Measurements from ENCODE around the gene B3GALT6.

B3GALT6 gene

DNA sequence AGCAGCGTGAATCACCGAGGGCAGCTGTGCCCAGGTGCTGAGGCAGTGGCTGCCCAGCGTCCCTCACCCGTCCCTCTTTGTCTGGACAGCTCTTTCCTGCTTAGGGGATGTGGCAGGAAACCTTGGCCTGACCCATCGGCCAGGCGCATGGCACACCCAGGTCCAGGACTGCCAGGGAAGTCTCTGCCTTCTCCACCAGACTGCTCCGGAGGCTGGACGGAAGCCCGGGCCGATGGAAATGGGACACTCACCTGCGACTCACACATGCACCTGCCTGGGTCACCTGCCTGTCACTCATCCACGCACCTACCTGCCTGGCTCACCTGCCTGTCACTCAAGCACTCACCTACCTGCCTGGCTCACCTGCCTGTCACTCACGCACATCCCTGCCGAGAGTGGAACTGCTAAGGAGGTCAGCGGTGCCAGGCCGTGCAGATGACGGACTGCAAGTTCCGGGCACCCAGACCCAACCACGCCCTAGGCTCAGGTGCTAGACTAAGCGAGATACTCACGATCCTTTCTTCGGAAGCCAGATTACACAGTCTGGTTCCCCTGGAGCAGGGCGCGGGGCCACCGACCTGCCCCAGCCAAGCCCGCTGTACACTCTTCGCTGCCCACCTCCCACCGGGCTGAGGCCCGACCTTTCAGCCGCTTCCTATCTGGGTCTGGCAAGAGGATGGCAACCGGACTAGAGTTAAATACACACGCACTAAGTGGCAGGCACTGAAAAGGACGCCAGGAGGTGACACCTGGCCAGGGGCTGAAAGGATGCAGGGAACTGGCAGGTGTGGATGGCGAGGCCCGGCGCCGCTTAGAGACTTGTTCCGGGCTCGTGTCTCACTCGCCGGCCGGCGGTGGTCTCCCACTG lies 40.5 kb downstream of the B3GALT6 start:
- TF ChIP-seq, protein P1, sequence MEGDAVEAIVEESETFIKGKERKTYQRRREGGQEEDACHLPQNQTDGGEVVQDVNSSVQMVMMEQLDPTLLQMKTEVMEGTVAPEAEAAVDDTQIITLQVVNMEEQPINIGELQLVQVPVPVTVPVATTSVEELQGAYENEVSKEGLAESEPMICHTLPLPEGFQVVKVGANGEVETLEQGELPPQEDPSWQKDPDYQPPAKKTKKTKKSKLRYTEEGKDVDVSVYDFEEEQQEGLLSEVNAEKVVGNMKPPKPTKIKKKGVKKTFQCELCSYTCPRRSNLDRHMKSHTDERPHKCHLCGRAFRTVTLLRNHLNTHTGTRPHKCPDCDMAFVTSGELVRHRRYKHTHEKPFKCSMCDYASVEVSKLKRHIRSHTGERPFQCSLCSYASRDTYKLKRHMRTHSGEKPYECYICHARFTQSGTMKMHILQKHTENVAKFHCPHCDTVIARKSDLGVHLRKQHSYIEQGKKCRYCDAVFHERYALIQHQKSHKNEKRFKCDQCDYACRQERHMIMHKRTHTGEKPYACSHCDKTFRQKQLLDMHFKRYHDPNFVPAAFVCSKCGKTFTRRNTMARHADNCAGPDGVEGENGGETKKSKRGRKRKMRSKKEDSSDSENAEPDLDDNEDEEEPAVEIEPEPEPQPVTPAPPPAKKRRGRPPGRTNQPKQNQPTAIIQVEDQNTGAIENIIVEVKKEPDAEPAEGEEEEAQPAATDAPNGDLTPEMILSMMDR (IDR thresholded peaks at IDR 0.05; ENCODE audit: low read depth, low read length, missing control alignments) = no peak
- H3K4me3 ChIP-seq (ENCODE audit: low read depth, low read length) = peak overlapping the region; percentile 99
- DNase-seq (ENCODE audit: low read depth) = no peak

DNA sequence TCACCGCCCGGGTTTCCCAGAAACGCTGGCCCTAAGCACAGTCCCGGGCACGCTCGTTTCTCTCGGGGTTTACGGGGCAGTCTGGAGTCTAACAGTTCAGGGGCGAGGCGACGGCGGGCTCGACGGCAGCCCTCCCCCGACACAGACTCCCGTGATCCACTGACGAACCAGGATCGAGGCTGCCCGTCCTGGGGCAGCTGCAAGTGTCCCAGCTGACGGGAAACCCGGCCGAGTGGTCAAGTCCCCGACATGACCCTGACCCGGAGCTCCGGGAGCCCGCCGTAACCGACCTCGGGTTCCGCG lies 41.1 kb downstream of the B3GALT6 start:
- TF ChIP-seq, protein P1 (IDR thresholded peaks at IDR 0.05; ENCODE audit: low read depth, low read length, missing control alignments) = no peak
- no peak for DNase-seq (ENCODE audit: low read depth)
- peak overlapping the region; percentile 99 for H3K4me3 ChIP-seq (ENCODE audit: low read depth, low read length)

DNA sequence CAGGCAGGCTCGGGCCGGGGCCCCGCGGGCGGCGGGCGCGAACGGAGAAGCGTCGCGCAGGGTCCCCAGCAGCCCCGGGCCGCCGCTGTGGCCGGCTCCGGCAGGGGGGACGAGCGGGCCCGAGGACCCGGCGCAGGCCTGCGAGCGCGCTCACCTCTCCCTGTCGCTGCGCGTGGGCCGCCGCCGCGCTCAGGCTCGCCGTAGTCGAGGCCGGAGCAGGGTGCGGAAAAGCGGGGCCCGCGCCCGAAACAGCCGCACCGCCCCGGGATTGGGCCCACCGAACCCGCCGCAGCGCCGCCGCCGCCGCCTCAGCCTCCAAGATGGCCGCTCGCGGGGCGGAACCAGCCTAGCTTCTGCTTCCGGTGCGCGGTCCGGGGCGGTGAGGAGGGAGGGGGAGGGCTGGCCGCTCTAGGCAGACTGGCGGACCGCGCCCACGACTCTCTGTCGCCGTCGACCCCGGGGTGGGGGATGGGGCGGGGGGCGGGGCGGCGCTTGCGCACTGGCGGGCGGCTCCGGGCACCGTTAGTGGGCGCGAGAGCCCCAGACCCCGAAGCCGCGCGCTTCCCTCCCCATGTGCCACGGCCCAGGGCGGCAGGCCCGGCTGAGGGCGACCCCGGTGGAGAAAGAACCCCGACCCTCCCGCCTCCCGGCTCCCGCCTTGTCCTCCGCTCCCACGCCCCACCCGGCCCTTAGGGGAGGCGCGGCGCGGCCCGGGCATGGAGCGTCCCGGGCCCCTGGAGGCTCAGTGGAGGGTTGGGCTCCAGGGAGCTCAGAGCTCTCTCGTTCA lies 41.7 kb downstream of the B3GALT6 start, which contains the start of gene UBE2J2:
Gene UBE2J2, minus strand, starts transcription at position 343 of the 787 bp plus-strand sequence. CDS start 5,862 bp downstream, outside the sequence.
- DNase-seq (ENCODE audit: low read depth) = peak; percentile 70
- peak within 1 kb of the TSS; percentile 99 for H3K4me3 ChIP-seq (ENCODE audit: low read depth, low read length)
- TF ChIP-seq, protein P1 (IDR thresholded peaks at IDR 0.05; ENCODE audit: low read depth, low read length, missing control alignments) = no peak

DNA sequence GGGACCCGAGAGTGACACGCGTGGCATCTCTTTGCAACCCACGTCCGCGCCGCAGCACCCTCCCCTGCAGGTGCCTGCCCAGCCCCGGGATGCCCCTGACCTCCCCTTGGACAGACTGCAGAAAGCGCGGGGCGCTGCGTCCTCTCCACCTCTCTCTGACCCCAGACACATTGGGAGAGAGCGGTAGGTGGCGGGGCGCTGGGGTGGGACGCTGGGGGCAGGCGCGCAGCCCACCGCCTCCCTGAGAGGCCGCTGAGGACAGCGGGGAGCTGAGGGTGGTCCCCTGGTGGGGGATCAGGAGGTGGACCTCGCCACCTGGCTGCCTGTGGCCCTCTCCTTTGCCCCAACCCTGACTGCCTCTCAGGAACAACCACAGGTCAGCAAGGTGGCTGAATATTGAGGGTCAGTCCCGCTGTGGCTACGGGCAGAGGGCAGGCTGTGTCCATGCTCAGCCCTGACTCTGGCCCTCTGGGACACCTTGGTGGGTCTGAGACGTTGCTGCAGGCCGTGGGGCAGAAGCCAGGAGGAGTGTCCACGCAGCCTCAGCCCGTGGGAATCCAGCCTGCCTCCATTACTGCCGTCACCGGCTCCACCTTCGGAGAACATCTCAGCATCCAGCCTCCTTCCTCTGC lies 42.4 kb downstream of the B3GALT6 start:
- TF ChIP-seq, protein P1 (IDR thresholded peaks at IDR 0.05; ENCODE audit: low read depth, low read length, missing control alignments) = no peak
- no peak for DNase-seq (ENCODE audit: low read depth)
- H3K4me3 ChIP-seq (ENCODE audit: low read depth, low read length) = peak overlapping the region; percentile 75

DNA sequence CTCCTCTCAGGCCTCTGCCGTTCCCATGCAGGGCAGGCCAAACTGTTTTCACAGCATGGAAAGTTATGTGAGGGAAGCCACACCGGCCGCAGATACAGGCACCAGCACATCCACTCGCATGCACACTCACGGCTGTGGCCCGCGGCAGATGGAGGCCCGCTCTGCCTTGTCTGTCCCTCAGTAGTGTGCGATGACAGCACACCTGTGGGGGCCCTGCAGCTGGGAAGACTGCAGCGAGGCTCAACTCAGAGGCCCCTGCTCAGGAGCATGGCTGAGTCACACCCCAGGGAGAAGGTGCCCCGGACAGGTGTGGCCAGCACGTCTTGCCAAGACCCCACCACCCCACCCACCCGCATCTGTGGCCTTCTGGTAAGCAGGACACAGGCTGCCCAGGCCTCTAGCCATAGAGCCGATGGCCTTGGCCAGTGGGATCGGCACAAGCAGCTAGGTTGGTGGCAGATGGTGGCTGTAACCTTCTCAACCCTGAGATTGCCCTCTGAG lies 42.9 kb downstream of the B3GALT6 start:
- TF ChIP-seq, protein P1 (IDR thresholded peaks at IDR 0.05; ENCODE audit: low read depth, low read length, missing control alignments) = no peak
- DNase-seq (ENCODE audit: low read depth) = no peak
- H3K4me3 ChIP-seq (ENCODE audit: low read depth, low read length) = no peak overlapping the region

DNA sequence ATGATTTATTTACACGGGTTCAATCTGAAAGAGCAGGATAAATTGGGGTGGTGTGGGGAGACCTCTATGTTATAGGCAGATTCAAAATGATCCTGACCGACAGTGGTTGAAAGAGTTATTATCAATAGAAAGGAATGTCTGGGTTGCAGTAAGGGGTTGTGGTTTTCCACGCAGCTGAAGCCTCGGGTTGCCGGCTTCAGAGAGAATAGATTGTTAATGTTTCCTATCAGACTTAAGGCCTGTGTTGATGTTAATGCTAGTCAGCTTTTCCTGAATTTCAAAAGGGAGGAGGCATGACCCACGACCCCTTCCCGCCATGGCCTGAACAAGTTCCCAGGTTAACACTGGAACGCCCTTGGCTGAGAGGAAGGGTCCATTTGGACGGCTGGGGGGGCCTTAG lies 43.8 kb downstream of the B3GALT6 start:
- H3K4me3 ChIP-seq (ENCODE audit: low read depth, low read length) = no peak overlapping the region
- TF ChIP-seq, protein P1 (IDR thresholded peaks at IDR 0.05; ENCODE audit: low read depth, low read length, missing control alignments) = no peak
- DNase-seq (ENCODE audit: low read depth) = no peak

Measured in GM12864 (cell line).